Ovary (tissue), 9 donors: ENCODE data around the gene HDAC7. TPM values are rescaled to one million over a fixed set of nuclear protein-coding genes. Genes with fewer than 3 reads are reported as not detected.

Experiments
- DNase-seq, 5 donors: peaks; one replicate each; pipeline ENCODE4 v3.0.0-alpha.2; 2019 to 2020
- H3K27ac ChIP-seq, 2 donors: fragments of 200-600 bp; one replicate each; pipeline versions ENCODE4 v1.5.1 to v1.8.0; 2019 to 2022
- H3K27me3 ChIP-seq: fragments of 200-600 bp; one replicate; pipeline ENCODE4 v1.8.0; 2022
- H3K36me3 ChIP-seq: fragments of 200-600 bp; sonication (generic); one replicate; pipeline ENCODE4 v1.5.1; 2019
- H3K4me1 ChIP-seq: one replicate; pipeline ENCODE4 v1.8.1; 2013; ENCODE audit warnings: mild to moderate bottlenecking, moderate library complexity; ENCODE audit not compliant: insufficient read depth
- H3K4me3 ChIP-seq: fragments of 200-600 bp; sonication (generic); one replicate; pipeline ENCODE4 v1.5.1; 2017
- H3K9me3 ChIP-seq, 2 donors: fragments of 200-600 bp in 1 of 2; sonication (generic) in 1 of 2; one replicate each; pipeline versions ENCODE4 v1.5.1 to v1.8.1; 2013 to 2019; ENCODE audit warnings: mild to moderate bottlenecking in 1 of 2, moderate library complexity in 1 of 2
- CTCF ChIP-seq, 3 donors: fragments of 450-650 bp in 2 of 3; fragments of 200-600 bp in 1 of 3; IDR thresholded peaks; one replicate each; pipeline versions ENCODE4 v1.5.1 to v1.8.0; 2016 to 2022; ENCODE audit warnings: antibody characterized with exemption in 3 of 3, mild to moderate bottlenecking in 1 of 3
- EP300 ChIP-seq: sonication (generic); formaldehyde crosslinking; IDR thresholded peaks from one replicate; pipeline ENCODE4 v1.6.1; 2017; ENCODE audit warnings: antibody characterized with exemption
- POLR2A ChIP-seq: fragments of 450-650 bp; IDR thresholded peaks from one replicate; pipeline ENCODE4 v1.6.1; 2017; ENCODE audit warnings: antibody characterized with exemption, mild to moderate bottlenecking, moderate library complexity
- WGBS, 3 donors: extraction: QIAGEN DNeasy Blood & Tissue Kit in 1 of 3; methylation state at CpG; one replicate each; pipeline versions ENCODE4 v1.1.5 to v1.1.7; 2013 to 2017; 5-methylcytosine and 5-hydroxymethylcytosine counted together
- intact Hi-C, 4 donors: fragments of 100-400 bp; cut with DNase I; formaldehyde crosslinking; loops; one replicate each; pipeline versions ENCODE4 v1.11.0 to v1.15.1; 2022 to 2023
- polyA plus RNA-seq, 2 donors: library from polyadenylated mRNA; stranded (reverse); fragments of 200-250 nt in 1 of 2; fragments of 350-450 nt in 1 of 2; fragmentation: Illumina TruSeq in 1 of 2; extraction: RNeasy Lipid Tissue Mini Kit (QIAGEN cat#74804) in 1 of 2; gene quantifications; one replicate each; pipeline ENCODE4 v1.2.3, GENCODE V29; 2013 to 2014
- total RNA-seq, 7 donors: library from RNA; depleted of rRNA in 2 of 7; stranded (reverse); fragments of >200 nt in 2 of 7; fragmentation: NEBNext Ultra II Directional in 3 of 7; extraction: Animal tissue kit (Norgen Biotek cat#: 25700) in 3 of 7; gene quantifications; one replicate each; pipeline versions ENCODE4 v1.1.0 to v1.2.4, GENCODE V29; 2016 to 2023
- donor health status: DM: no; HTN: no; CAD: no; lungs with moderate emphysema.
- donor health status: DM: no; HTN: no; CAD: no.
- donor health status: Bipolar disorder and iron deficiency.
- donor health status: DM: yes; HTN: yes; CAD: no.
- donor health status: DM: no; HTN: no; CAD: no.
- donor health status: DM: yes; HTN: yes; CAD: no.

The HDAC7 gene
- total and polyA plus RNA-seq, 9 donors = 40.1 to 151 (median 102) TPM

GRCh38 chr12:47742253-47742825 lies 77.4 kb downstream of the HDAC7 start:
- no peaks in the 10 kb centered on the region for H3K9me3 ChIP-seq
- H3K36me3 ChIP-seq = no peaks in the 10 kb centered on the region
- intact Hi-C loops = loop anchor here in 2 of 4 donors (2.0 to 5.0 kb wide), 3 partner anchors 35 to 96 kb away; partner anchors contain the start of gene RPAP3 (in 1 of the 2)
- H3K4me1 ChIP-seq = peaks cover 12% of the 10 kb centered on the region
- H3K4me3 ChIP-seq = no peak overlapping the region
- peak overlapping the region in 1 of 2 donors; percentile 51 for H3K27ac ChIP-seq
- 77 to 82% (median 82%) methylated on average over 7 of the region's 7 CpGs for WGBS, 3 donors
- TF ChIP-seq CTCF (IDR thresholded peaks at IDR 0.05) = peak; percentile 65 to 95 (median 93)
- TF ChIP-seq EP300 = no peak
- TF ChIP-seq POLR2A = no peak
- peak in 4 of 5 donors; percentile 68 to 77 (median 74) for DNase-seq
- no peaks in the 10 kb centered on the region for H3K27me3 ChIP-seq

GRCh38 chr12:47741340-47741703 lies 78.4 kb downstream of the HDAC7 start:
- Histone ChIP-seq H3K9me3 (no peaks in the 10 kb centered on the region), H3K4me3 (no peak overlapping the region), H3K36me3 (no peaks in the 10 kb centered on the region), H3K27ac (peak overlapping the region; percentile 51 to 52), H3K4me1 (peaks cover 18% of the 10 kb centered on the region), H3K27me3 (no peaks in the 10 kb centered on the region)
- DNase-seq = peak in 4 of 5 donors; percentile 47 to 78 (median 68)
- intact Hi-C loops = loop anchor here in 2 of 4 donors (5.0 kb wide), 2 partner anchors 34 to 36 kb away; partner anchors contain the start of gene RPAP3 (in 1 of the 2)
- 48 to 50% (median 49%) methylated on average over 4 of the region's 4 CpGs for WGBS, 3 donors
- TF ChIP-seq CTCF (IDR thresholded peaks at IDR 0.05) (no peak), POLR2A (no peak), EP300 (no peak)

- TF ChIP-seq POLR2A = no peak
- TF ChIP-seq CTCF (IDR thresholded peaks at IDR 0.05) = no peak
- no peak for TF ChIP-seq EP300
- peak overlapping the region; percentile 51 to 52 for H3K27ac ChIP-seq
- no peak overlapping the region for H3K4me3 ChIP-seq
- intact Hi-C loops = loop anchor here in 2 of 4 donors (5.0 kb wide), 2 partner anchors 33 to 37 kb away; partner anchors contain the start of gene RPAP3 (in 1 of the 2)
- peaks cover 23% of the 10 kb centered on the region for H3K4me1 ChIP-seq
- no peaks in the 10 kb centered on the region for H3K27me3 ChIP-seq
- H3K36me3 ChIP-seq = no peaks in the 10 kb centered on the region
- H3K9me3 ChIP-seq = no peaks in the 10 kb centered on the region
- 77 to 81% (median 78%) methylated on average over 21 of the region's 21 CpGs for WGBS, 3 donors
- DNase-seq = no peak
Measured at GRCh38 chr12:47740606-47741339, 78.9 kb downstream of the HDAC7 start.

GRCh38 chr12:47739979-47740378 lies 79.7 kb downstream of the HDAC7 start:
- TF ChIP-seq POLR2A (no peak), CTCF (IDR thresholded peaks at IDR 0.05) (no peak), EP300 (no peak)
- 84 to 93% (median 86%) methylated on average over 12 of the region's 12 CpGs for WGBS, 3 donors
- H3K27ac ChIP-seq = peak overlapping the region; percentile 48 to 51
- H3K27me3 ChIP-seq = no peaks in the 10 kb centered on the region
- no peaks in the 10 kb centered on the region for H3K36me3 ChIP-seq
- peaks cover 31% of the 10 kb centered on the region for H3K4me1 ChIP-seq
- intact Hi-C loops = loop anchor here in 3 of 4 donors (5.0 to 10.0 kb wide), 3 partner anchors 33 to 95 kb away; partner anchors contain the start of gene RPAP3 (in 1 of the 3)
- no peak for DNase-seq
- no peaks in the 10 kb centered on the region for H3K9me3 ChIP-seq
- H3K4me3 ChIP-seq = no peak overlapping the region
